GM10847 (cell line): ENCODE results near the gene YTHDF1.

Experiments
- POLR2A ChIP-seq: IDR thresholded peaks from 2 replicates; pipeline ENCODE4 v1.6.1; 2011; ENCODE audit not compliant: insufficient read length; ENCODE audit errors: extremely low read depth

YTHDF1 gene

GRCh38 chr20:63236116-63236837 lies 20.3 kb upstream of the YTHDF1 start:
- no peak for TF ChIP-seq POLR2A

DNA sequence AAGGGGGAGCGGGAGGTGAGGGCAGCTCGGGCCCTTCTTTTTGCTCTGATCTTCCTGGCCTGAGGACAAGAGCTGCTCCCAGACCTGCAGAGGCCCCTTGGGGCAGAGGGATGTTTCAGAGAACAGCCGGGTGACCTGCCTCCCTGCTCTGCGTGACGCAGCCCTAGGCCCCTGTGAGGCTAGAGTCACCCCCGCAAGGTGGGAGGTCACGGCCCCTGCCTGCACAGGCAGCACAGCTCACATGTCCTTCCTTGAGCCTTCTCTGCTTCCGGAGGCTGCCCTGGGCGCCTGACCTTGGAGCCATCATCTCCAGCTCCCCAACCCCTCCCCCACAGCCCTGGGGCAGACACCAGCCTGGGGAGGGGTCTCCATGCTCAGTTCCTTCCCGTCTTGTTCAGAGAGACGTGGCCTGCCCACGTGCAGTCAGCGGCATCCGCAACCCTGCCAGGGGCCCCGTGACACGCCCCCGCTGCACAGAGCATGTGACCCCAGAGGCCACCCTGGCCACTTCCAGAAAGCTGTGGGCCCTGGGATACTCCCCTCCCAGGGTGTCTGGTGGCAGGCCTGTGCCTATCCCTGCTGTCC lies 19.6 kb upstream of the YTHDF1 start, which contains the start of gene BIRC7:
Gene BIRC7 (plus strand): TSS at position 507 of the 585 bp plus-strand sequence. CDS start 192 bp downstream, outside the sequence.
- no peak for TF ChIP-seq POLR2A

GRCh38 chr20:63234693-63235398 lies 18.9 kb upstream of the YTHDF1 start:
- TF ChIP-seq POLR2A, result no peak

GRCh38 chr20:63233924-63234323 lies 18.0 kb upstream of the YTHDF1 start:
- no peak for TF ChIP-seq POLR2A

DNA sequence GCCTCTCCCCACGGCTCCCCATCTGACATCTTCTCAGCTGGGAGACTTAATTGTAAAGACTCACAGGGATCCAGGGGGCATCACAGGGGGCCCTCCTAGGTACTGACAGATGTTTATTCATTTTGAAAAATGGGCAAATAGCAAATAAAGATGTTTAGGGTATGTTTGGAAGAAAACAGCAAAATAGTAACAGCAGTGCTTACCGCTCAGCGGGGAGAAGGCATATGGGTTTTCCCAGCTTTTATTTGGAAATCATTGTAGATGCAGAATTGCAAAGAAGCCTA lies 17.1 kb upstream of the YTHDF1 start:
- TF ChIP-seq POLR2A, result no peak

- TF ChIP-seq POLR2A, result no peak
Measured at GRCh38 chr20:63232235-63233060, 16.5 kb upstream of the YTHDF1 start.

DNA sequence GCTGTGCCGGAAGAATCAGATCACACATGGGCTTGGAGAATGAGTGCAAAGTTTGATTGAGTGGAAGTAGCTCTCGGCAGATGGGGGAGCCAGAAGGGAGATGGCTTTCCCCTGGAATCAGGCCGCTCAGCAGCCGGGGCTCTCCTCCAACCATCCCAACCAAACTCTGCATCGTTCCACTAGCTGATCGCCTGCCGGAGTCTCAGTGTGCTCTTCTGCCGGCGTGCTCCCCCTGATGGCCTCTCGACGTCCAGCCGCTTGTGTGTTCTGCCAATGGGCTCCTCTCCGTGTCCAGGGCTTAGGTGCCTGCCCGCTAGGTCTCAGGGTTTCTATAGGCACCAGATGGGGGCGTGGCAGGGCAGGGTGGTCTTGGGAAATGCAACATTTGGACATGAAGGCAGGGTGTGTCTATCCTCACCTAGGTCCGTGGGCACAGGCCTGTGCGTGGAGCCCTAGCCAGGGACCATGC lies 14.9 kb upstream of the YTHDF1 start:
- TF ChIP-seq POLR2A, result no peak

- no peak for TF ChIP-seq POLR2A
Measured at GRCh38 chr20:63228806-63229205, 12.9 kb upstream of the YTHDF1 start.

- TF ChIP-seq POLR2A, result no peak
Measured at GRCh38 chr20:63227260-63227659, 11.3 kb upstream of the YTHDF1 start.

- TF ChIP-seq POLR2A, result no peak
Measured at GRCh38 chr20:63226042-63226943, 10.4 kb upstream of the YTHDF1 start.

- TF ChIP-seq POLR2A, result no peak
Measured at GRCh38 chr20:63225082-63225454, 9.1 kb upstream of the YTHDF1 start.

DNA sequence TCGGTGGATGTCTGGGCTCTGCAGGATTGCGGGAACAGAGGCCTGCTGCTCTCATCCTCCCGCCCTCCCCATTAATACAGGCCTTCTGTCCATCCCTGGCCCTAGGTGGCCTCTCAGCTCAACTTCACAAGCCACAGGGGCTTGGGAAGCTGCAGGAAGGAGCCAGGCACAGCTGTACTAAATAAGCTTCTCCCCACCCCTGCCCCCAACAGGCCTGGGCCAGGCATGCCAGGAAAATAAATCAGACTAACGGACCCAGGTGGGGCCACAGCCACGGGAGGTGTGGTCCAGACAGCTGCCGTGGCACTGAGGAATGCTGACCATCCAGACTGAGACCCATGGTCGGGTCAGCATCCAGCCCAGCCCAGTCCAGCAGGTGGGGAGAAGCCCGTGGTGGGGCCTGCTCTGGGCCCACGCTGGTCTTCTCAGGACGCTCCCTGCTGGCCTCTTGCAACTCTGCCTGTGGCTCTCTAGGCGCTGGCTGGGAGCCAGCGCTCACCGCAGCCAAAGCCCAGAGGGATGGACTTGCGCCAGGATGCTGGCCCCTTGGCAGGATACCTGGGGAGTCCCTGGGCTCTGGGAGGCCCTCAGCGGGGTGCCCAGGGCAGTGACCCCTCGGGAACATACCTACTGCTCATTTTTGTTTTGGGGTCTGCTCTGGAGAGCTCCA lies 8.6 kb upstream of the YTHDF1 start:
- TF ChIP-seq POLR2A, result no peak

GRCh38 chr20:63223826-63224207 lies 7.9 kb upstream of the YTHDF1 start:
- TF ChIP-seq POLR2A, result no peak
